Heart left ventricle (tissue), 13 donors: Measurements from ENCODE around the gene TTC34.

Experiments
- POLR2A ChIP-seq, 2 donors: fragments of 450-650 bp; IDR thresholded peaks; one replicate each; pipeline ENCODE4 v1.6.1; 2017; ENCODE audit warnings: antibody characterized with exemption in 2 of 2, mild to moderate bottlenecking in 2 of 2, moderate library complexity in 2 of 2
- TF ChIP-seq, protein P1 (sequence below), 12 donors: fragments of 200-600 bp; sonication (generic) in 4 of 12; IDR thresholded peaks; one replicate each; pipeline versions ENCODE4 v1.5.0 to v1.8.0; 2018 to 2022; ENCODE audit warnings: antibody characterized with exemption in 12 of 12, mild to moderate bottlenecking in 5 of 12
- donor health status: ischemic (EF 13 %, LVEDD 7.1; RV severe dilation, severe dysfunction).
- donor health status: DM: no; HTN: yes; CAD: no.
- donor health status: DM: no; HTN: no; CAD: no.
- donor health status: ischemic (EF 25% LVEDD 6.9; RV normal size, moderate dysfunction).
- donor health status: ischemic (EF 25% LVEDD 5.7; RV mildly dilated, moderate dysfunction).
- donor health status: ischemic (EF 35%, LVEDD 5.7; RV mildly dilated, moderate dysfunction).
- donor health status: nonischemic (EF 11% LVEDD 7.7; RV severe dilation, severe dysfunction).
- donor health status: DM: yes; HTN: yes; CAD: no.
- donor health status: PGD.
- donor health status: ischemic (EF 29% LVEDD 5.4; RV normal size, mild dysfunction).
- donor health status: nonischemic (EF 23%, LVEDD 6.1; RV moderate dilation, normal function).

DNA sequence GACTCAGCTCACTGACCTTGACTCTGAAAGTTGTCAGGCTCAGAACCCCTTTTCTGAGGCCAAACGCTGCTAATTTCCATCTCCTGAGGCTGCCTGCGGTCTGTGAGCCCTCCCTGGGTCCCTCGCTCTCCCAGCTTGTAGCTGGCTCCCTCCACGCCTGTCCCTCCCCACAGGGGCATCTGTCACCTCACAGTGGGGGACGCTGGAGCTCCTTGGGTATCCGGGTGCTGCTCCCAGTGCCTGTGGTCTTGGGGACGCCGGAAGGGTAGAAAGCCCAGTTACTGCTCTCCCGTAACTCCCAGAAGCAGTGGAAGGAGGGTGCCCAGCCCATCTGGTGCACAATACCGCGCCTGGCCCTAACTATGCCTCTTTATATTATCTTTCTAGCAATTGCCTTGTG, 155.7 kb downstream of the TTC34 start:
- TF ChIP-seq, protein P1, sequence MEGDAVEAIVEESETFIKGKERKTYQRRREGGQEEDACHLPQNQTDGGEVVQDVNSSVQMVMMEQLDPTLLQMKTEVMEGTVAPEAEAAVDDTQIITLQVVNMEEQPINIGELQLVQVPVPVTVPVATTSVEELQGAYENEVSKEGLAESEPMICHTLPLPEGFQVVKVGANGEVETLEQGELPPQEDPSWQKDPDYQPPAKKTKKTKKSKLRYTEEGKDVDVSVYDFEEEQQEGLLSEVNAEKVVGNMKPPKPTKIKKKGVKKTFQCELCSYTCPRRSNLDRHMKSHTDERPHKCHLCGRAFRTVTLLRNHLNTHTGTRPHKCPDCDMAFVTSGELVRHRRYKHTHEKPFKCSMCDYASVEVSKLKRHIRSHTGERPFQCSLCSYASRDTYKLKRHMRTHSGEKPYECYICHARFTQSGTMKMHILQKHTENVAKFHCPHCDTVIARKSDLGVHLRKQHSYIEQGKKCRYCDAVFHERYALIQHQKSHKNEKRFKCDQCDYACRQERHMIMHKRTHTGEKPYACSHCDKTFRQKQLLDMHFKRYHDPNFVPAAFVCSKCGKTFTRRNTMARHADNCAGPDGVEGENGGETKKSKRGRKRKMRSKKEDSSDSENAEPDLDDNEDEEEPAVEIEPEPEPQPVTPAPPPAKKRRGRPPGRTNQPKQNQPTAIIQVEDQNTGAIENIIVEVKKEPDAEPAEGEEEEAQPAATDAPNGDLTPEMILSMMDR (IDR thresholded peaks at IDR 0.05): no peak
- TF ChIP-seq POLR2A (IDR thresholded peaks at IDR 0.05): no peak
